ENCODE results near the gene EYA3. TPM values are rescaled to one million over a fixed set of nuclear protein-coding genes. Genes with fewer than 3 reads are reported as not detected.

EYA3 gene
- total RNA-seq, 4 donors from 2014 or later, result 8.4 to 14.5 (median 9.6) TPM

DNA sequence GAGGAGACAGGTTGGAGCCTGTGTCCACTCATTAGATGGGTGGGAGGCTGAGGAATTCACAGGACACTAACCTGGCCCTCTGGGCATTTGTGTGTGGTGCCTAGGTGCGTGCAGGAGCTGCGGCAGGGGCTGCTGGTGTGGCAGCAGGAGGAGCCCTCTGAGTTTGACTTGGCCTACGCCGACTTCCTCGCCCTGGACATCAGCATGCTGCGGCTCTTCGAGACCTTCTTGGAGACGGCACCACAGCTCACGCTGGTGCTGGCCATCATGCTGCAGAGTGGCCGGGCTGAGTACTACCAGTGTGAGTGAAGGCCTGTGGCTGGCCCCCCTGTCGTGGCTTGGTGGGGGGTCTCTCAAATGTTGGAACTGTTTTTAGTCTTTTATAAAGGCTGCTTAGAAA is 125.0 kb downstream of the EYA3 start:
- H3K36me3 ChIP-seq, result peaks cover 0 to 58% of the 10 kb centered on the region in 2 donors

GRCh38 chr1:27961646-27962221 is 126.7 kb downstream of the EYA3 start:
- ATAC-seq, result no peak
- H3K4me1 ChIP-seq, result peaks cover 0 to 36% (median 13%) of the 10 kb centered on the region in 3 donors
- no peaks in the 10 kb centered on the region for H3K9me3 ChIP-seq
- TF ChIP-seq POLR2AphosphoS5 (IDR thresholded peaks at IDR 0.05) (no peak), POLR2A (IDR thresholded peaks at IDR 0.05) (no peak), EP300 (IDR thresholded peaks at IDR 0.05) (no peak), CTCF (IDR thresholded peaks at IDR 0.05) (no peak)
- 71% methylated on average over 1 of the region's 4 CpGs; no CpG with 5 or more reads in 1 of the 2 donors for WGBS, 2 donors (ENCODE audit: low coverage in 1 of 2)
- H3K27ac ChIP-seq, result peak overlapping the region in 3 of 4 donors; percentile 90 to 94 (median 93)
- peaks cover 0 to 41% of the 10 kb centered on the region in 2 donors for H3K36me3 ChIP-seq
- H3K27me3 ChIP-seq, result no peaks in the 10 kb centered on the region
- no peak overlapping the region for H3K4me3 ChIP-seq

More for the DNA sequence above, 125.0 kb downstream of the EYA3 start:
- Histone ChIP-seq H3K4me1 (peaks cover 0 to 36% (median 13%) of the 10 kb centered on the region in 3 donors), H3K4me3 (no peak overlapping the region), H3K27ac (no peak overlapping the region), H3K27me3 (no peaks in the 10 kb centered on the region), H3K9me3 (no peaks in the 10 kb centered on the region)
- ATAC-seq, result no peak
- TF ChIP-seq POLR2A (IDR thresholded peaks at IDR 0.05), result no peak
- TF ChIP-seq CTCF (IDR thresholded peaks at IDR 0.05), result no peak
- no peak for TF ChIP-seq EP300 (IDR thresholded peaks at IDR 0.05)
- no peak for TF ChIP-seq POLR2AphosphoS5 (IDR thresholded peaks at IDR 0.05)
- no CpG with 5 or more reads among the region's 11 CpGs for WGBS, 2 donors (ENCODE audit: low coverage in 1 of 2)

DNA sequence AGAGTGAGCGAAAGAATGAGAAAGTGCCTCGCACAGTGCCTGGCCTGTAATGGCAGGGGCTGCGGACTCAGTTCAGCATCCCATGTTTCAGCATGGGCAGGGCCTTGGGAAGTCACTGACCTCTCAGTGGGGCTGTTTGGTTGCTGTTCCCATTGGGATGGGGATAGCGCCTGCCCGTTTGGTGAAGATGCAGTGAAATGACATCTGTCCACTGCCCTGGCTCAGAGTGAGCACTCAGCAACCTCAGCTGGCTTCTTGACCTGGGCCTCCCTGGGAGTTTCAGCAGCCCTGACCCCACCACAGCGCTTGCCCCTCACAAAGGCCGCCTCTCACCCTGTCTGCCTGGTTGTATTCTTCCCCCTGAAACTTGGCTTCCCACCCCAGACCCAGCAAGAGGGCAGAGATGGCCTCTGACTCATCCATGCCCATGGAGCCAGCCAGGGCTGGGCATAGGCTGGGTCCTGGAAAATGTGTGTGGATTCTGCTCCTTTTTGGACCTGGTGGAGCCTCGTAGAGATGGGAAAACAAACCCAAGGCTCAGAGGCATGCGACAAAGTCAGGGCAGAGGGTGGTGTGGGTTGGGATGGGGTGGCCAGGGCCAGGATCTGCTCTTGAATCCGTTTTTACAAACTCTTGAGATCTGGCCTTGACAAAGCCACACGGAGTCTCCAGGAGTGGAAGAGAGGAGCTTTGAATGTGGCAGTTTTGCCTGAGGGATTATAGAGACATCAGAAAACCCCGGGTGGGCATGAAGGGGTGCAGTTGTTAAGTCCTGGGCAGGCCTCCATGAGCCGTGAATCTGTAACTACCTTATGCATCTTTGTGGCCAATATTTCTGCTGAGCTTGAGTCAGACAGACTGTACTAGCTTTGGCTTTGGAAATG is 127.4 kb downstream of the EYA3 start:
- H3K27me3 ChIP-seq, result no peaks in the 10 kb centered on the region
- peak overlapping the region in 1 of 2 donors; percentile 73 for H3K4me3 ChIP-seq
- H3K4me1 ChIP-seq, result peaks cover 0 to 36% (median 13%) of the 10 kb centered on the region in 3 donors
- H3K9me3 ChIP-seq, result no peaks in the 10 kb centered on the region
- H3K36me3 ChIP-seq, result peaks cover 0 to 34% of the 10 kb centered on the region in 2 donors
- no peak for ATAC-seq
- TF ChIP-seq POLR2AphosphoS5 (IDR thresholded peaks at IDR 0.05), result no peak
- peak overlapping the region in 3 of 4 donors; percentile 90 to 94 (median 93) for H3K27ac ChIP-seq
- WGBS, 2 donors (ENCODE audit: low coverage in 1 of 2), result 29 to 47% methylated on average over 4 to 8 of the region's 13 CpGs

- peaks cover 0 to 24% of the 10 kb centered on the region in 2 donors for H3K36me3 ChIP-seq
- 0 to 48% methylated on average over 1 to 4 of the region's 68 CpGs for WGBS, 2 donors (ENCODE audit: low coverage in 1 of 2)
- peaks cover 0 to 36% (median 13%) of the 10 kb centered on the region in 3 donors for H3K4me1 ChIP-seq
- H3K9me3 ChIP-seq, result no peaks in the 10 kb centered on the region
- peak within 1 kb of the TSS; percentile 54 to 73 for H3K4me3 ChIP-seq
- ATAC-seq, result peak; percentile 93
- TF ChIP-seq EP300 (IDR thresholded peaks at IDR 0.05), result no peak
- TF ChIP-seq POLR2A (IDR thresholded peaks at IDR 0.05), result peak; percentile 53 to 56
- TF ChIP-seq POLR2AphosphoS5 (IDR thresholded peaks at IDR 0.05), result no peak
- TF ChIP-seq CTCF (IDR thresholded peaks at IDR 0.05), result peak in 3 of 4 experiments; percentile 25 to 63 (median 47)
- no peaks in the 10 kb centered on the region for H3K27me3 ChIP-seq
- peak within 1 kb of the TSS; percentile 78 to 94 (median 92) for H3K27ac ChIP-seq
Observed at GRCh38 chr1:27959792-27960603, 128.4 kb downstream of the EYA3 start, which contains the start of gene XKR8. Gene XKR8 (plus strand): TSS chr1:27959973. CDS start chr1:27960070, 97 bp downstream.

DNA sequence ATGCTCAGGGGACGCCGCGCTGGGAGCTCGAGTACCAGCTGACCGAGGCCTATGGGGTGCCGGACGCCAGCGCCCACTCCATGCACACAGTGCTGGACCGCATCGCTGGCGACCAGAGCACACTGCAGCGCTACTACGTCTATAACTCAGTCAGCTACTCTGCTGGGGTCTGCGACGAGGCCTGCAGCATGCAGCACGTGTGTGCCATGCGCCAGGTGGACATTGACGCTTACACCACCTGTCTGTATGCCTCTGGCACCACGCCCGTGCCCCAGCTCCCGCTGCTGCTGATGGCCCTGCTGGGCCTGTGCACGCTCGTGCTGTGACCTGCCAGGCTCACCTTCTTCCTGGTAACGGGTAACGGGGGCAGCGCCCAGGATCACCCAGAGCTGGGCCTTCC is 129.9 kb downstream of the EYA3 start:
- Histone ChIP-seq H3K9me3 (no peaks in the 10 kb centered on the region), H3K4me1 (peaks cover 0 to 36% (median 13%) of the 10 kb centered on the region in 3 donors), H3K4me3 (no peak overlapping the region), H3K36me3 (peaks cover 0 to 9% of the 10 kb centered on the region in 2 donors), H3K27me3 (no peaks in the 10 kb centered on the region), H3K27ac (peak overlapping the region in 1 of 4 donors; percentile 94)
- ATAC-seq, result no peak
- WGBS, 2 donors (ENCODE audit: low coverage in 1 of 2), result 95% methylated on average over 4 of the region's 26 CpGs; no CpG with 5 or more reads in 1 of the 2 donors
- TF ChIP-seq CTCF (IDR thresholded peaks at IDR 0.05) (no peak), EP300 (IDR thresholded peaks at IDR 0.05) (no peak), POLR2A (IDR thresholded peaks at IDR 0.05) (no peak), POLR2AphosphoS5 (IDR thresholded peaks at IDR 0.05) (no peak)

All from gastroesophageal sphincter (tissue), 4 donors.